HepG2 (cell line): ENCODE data around the gene RAB3A. TPM values are rescaled to one million over a fixed set of nuclear protein-coding genes. Genes with fewer than 3 reads are reported as not detected.
A peak's percentile ranks its signal among the peaks of the same experiment; 100 is the strongest.

Experiments
- ATAC-seq: fragments of 200-7000 bp; cut with Tn5 transposase; 3 replicates; pipeline ENCODE4 v1.9.1; 2020; ENCODE audit warnings: mild to moderate bottlenecking, moderate library complexity
- BruUV-seq: library from RNA; stranded (reverse); fragments of 400-500 nt; replicated peaks from 2 replicates; lab custom pipeline; 2021; lab: Mats Ljungman, UMichigan
- CTCF ChIA-PET: fragments of 300-600 bp; formaldehyde crosslinking; extraction: SDS; loops from one replicate; lab custom pipeline; 2021; ENCODE audit warnings: low total read pairs, inconsistent platforms, low intra/inter-chr PET ratio; lab: Yijun Ruan, JAX
- POLR2A ChIA-PET: fragments of 350-600 bp; sonication (Branson Sonifier 250); formaldehyde crosslinking; loops from one replicate; lab custom pipeline; 2020; ENCODE audit warnings: antibody characterized with exemption, inconsistent platforms; lab: Yijun Ruan, JAX
- DNase-seq: peaks from one replicate; pipeline ENCODE4 v3.0.0-alpha.2; 2015; ENCODE audit warnings: low spot score
- FAIRE-seq: peaks from 3 replicates; lab custom pipeline; 2011; peaks lifted over from hg19 to GRCh38; lab: Jason Lieb, UNC
- H2AFZ ChIP-seq: one replicate; pipeline ENCODE4 v1.6.1; 2011; ENCODE audit warnings: low read length, inconsistent platforms
- H3K27ac ChIP-seq: fragments of 300-600 bp; 3 replicates; pipeline ENCODE4 v1.8.0; 2011; ENCODE audit warnings: mixed run types, mild to moderate bottlenecking, mixed read lengths, low read length, inconsistent platforms; ENCODE audit not compliant: insufficient read depth; ENCODE audit errors: extremely low read length
- H3K27me3 ChIP-seq, 2 experiments: fragments of 200-600 bp in 1 of 2; 2 replicates in 1 of 2; 3 replicates in 1 of 2; pipeline versions ENCODE4 v1.6.0 to v1.8.0; 2011; ENCODE audit warnings: low read length in 2 of 2, mild to moderate bottlenecking in 2 of 2, moderate library complexity in 2 of 2, inconsistent platforms in 1 of 2; ENCODE audit not compliant: insufficient read depth in 2 of 2, control insufficient read depth in 1 of 2
- H3K36me3 ChIP-seq, 2 experiments: fragments of 200-600 bp in 1 of 2; replicated peaks in 1 of 2; 2 replicates in 1 of 2; 3 replicates in 1 of 2; pipeline versions ENCODE4 v1.5.1 to v1.8.0; 2011; ENCODE audit warnings: low read length in 2 of 2, inconsistent platforms in 1 of 2; ENCODE audit not compliant: insufficient read depth in 2 of 2, control insufficient read depth in 1 of 2
- H3K4me1 ChIP-seq: 2 replicates; pipeline ENCODE4 v1.5.1; 2012; ENCODE audit warnings: low read length, inconsistent platforms; ENCODE audit not compliant: insufficient read depth
- H3K4me2 ChIP-seq: 2 replicates; pipeline ENCODE4 v1.6.0; 2011; ENCODE audit warnings: low read depth, low read length, inconsistent platforms
- H3K4me3 ChIP-seq, 3 experiments: fragments of 200-600 bp in 1 of 3; sonication (generic), shearing (Covaris generic) in 1 of 3; replicated peaks in 1 of 3; 2 replicates each; pipeline ENCODE4 v1.5.1; 2011 to 2016; ENCODE audit warnings: low read length in 3 of 3, inconsistent platforms in 2 of 3, low read depth in 2 of 3, mild to moderate bottlenecking in 2 of 3, control low read depth in 1 of 3, mixed read lengths in 1 of 3; ENCODE audit not compliant: insufficient read depth in 1 of 3
- H3K79me2 ChIP-seq: one replicate; pipeline ENCODE4 v1.6.1; 2011; ENCODE audit warnings: low read length, inconsistent platforms; ENCODE audit not compliant: insufficient read depth
- H3K9ac ChIP-seq: 2 replicates; pipeline ENCODE4 v1.6.0; 2011; ENCODE audit warnings: mild to moderate bottlenecking, low read depth, low read length, inconsistent platforms; ENCODE audit not compliant: insufficient read depth
- H3K9me3 ChIP-seq: 2 replicates; pipeline ENCODE4 v1.5.1; 2012; ENCODE audit warnings: mild to moderate bottlenecking, low read length
- H4K20me1 ChIP-seq: 2 replicates; pipeline ENCODE4 v1.6.0; 2011; ENCODE audit warnings: inconsistent platforms, mild to moderate bottlenecking, low read length, moderate library complexity; ENCODE audit not compliant: insufficient read depth
- AGO2 ChIP-seq: fragments of 200-400 bp; formaldehyde crosslinking; optimal IDR thresholded peaks from 2 replicates; pipeline ENCODE3; 2017; ENCODE audit warnings: mild to moderate bottlenecking, low read depth, low read length, moderate library complexity
- ATAD3A ChIP-seq: sonication (generic); formaldehyde crosslinking; IDR thresholded peaks from 2 replicates; pipeline ENCODE4 v1.4.0; 2020; ENCODE audit warnings: missing genetic modification reagents
- MZF1 ChIP-seq: sonication (generic); formaldehyde crosslinking; IDR thresholded peaks from 2 replicates; pipeline ENCODE4 v1.8.1; 2023; ENCODE audit warnings: mild to moderate bottlenecking, missing genetic modification reagents, borderline replicate concordance
- PCBP1 ChIP-seq: fragments of 200-400 bp; formaldehyde crosslinking; IDR thresholded peaks from 2 replicates; pipeline ENCODE4 v1.6.1; 2017; ENCODE audit warnings: mild to moderate bottlenecking, low read depth, low read length, borderline replicate concordance
- POLR2A ChIP-seq, 2 experiments: IDR thresholded peaks; 2 replicates each; pipeline ENCODE4 v1.6.1; 2011; ENCODE audit warnings: low read depth in 2 of 2, low read length in 2 of 2, mild to moderate bottlenecking in 1 of 2, moderate library complexity in 1 of 2; ENCODE audit not compliant: insufficient read depth in 1 of 2
- RBFOX2 ChIP-seq: fragments of 200-400 bp; formaldehyde crosslinking; IDR thresholded peaks from 2 replicates; pipeline ENCODE4 v1.6.1; 2017; ENCODE audit warnings: low read depth, mild to moderate bottlenecking, low read length
- ZMYM3 ChIP-seq: sonication (generic); formaldehyde crosslinking; IDR thresholded peaks from 2 replicates; pipeline ENCODE4 v1.5.1; 2020; ENCODE audit warnings: mild to moderate bottlenecking, missing genetic modification reagents
- ZNF274 ChIP-seq: sonication (generic); formaldehyde crosslinking; IDR thresholded peaks from 2 replicates; pipeline ENCODE4 v1.5.1; 2020; ENCODE audit warnings: mild to moderate bottlenecking, missing genetic modification reagents
- ZNF883 ChIP-seq: sonication (generic); formaldehyde crosslinking; IDR thresholded peaks from 2 replicates; pipeline ENCODE4 v1.5.1; 2020; ENCODE audit warnings: mild to moderate bottlenecking, missing genetic modification reagents; ENCODE audit errors: not compliant biosample characterization
- WGBS: methylation state at CpG from one replicate; pipeline ENCODE4 v1.1.6; 2017; ENCODE audit warnings: low lambda C conversion rate; 5-methylcytosine and 5-hydroxymethylcytosine counted together
- in situ Hi-C: cut with HindIII; loops from 2 replicates; pipeline ENCODE4 v1.10.0; 2017; ENCODE audit warnings: low pct_unique_long_range_greater_than_20kb; ENCODE audit not compliant: extremely low pct_ligation_motif_present
- intact Hi-C: fragments of 100-400 bp; cut with micrococcal nuclease; formaldehyde crosslinking; loops from one replicate; pipeline ENCODE4 v1.10.0; 2022; ENCODE audit not compliant: unreplicated experiment
- polyA plus RNA-seq, 8 experiments: library from polyadenylated mRNA; depleted of rRNA in 3 of 8; stranded (reverse) in 7 of 8; unstranded in 1 of 8; fragments of >200 nt; fragmentation: Illumina TruSeq in 4 of 8; extraction: Trizol in 4 of 8; gene quantifications; 2 replicates each; pipeline versions ENCODE4 v1.2.1 to v1.2.3, GENCODE V29; 2011 to 2016; ENCODE audit warnings: low read depth in 4 of 8, missing spikeins in 1 of 8, mixed read lengths in 1 of 8; ENCODE audit not compliant: insufficient read depth in 1 of 8
- total RNA-seq, 5 experiments: library from RNA; depleted of rRNA; stranded (reverse); fragments of >200 nt; fragmentation: Illumina TruSeq; extraction: Trizol; gene quantifications; 2 replicates each; pipeline ENCODE4 v1.2.3, GENCODE V29; 2016; ENCODE audit warnings: low read depth in 1 of 5

Gene RAB3A
- total and polyA plus RNA-seq, 2 of the 13 experiments (the other 11 are each of a cell fraction or from before 2014, with no cell fraction given), result 0.58 to 0.98 TPM

DNA sequence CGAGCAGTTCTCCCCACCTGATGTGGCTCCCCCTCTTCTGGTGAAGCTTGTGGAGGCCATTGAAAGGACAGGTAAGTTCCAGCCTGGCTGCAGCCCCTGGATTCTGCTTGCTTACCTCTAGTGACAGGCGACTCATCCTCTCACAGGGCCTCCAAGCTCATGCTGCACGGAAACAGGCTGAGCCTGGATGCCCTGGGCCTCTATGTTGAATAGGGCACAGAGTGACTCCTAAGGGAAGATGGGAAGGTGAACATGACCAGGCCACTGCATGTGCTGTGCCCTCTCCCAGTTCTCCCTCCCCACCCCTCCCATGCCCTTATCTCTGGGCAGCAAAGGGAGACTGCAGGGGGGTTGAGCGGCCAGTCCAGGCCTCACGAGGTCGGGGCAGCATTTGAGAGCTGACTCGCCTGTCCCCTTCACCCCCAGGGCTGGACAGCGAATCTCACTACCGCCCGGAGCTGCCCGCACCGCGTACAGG is 43.3 kb downstream of the RAB3A start:
- Histone ChIP-seq H3K4me1 (peaks cover 33% of the 10 kb centered on the region), H3K4me2 (0 out of 2 replicates have a peak overlapping the region, but pooled peaks have one; percentile 18), H3K27me3 (no peaks in the 10 kb centered on the region), H2AFZ (no peak overlapping the region), H3K79me2 (peaks cover 5% of the 10 kb centered on the region), H3K27ac (no peak overlapping the region), H3K9me3 (no peaks in the 10 kb centered on the region), H3K9ac (peak overlapping the region; percentile 49; the same call in 1 of the 2 replicates), H4K20me1 (0 out of 2 replicates have a peak, but pooled peaks cover 9% of the 10 kb centered on the region), H3K36me3 (peaks cover 22 to 35% of the 10 kb centered on the region in 2 experiments), H3K4me3 (no peak overlapping the region)
- no TSS peak for BruUV-seq
- POLR2A ChIA-PET, result interaction anchor here (0.6 to 1.6 kb wide), 3 partner anchors 9 to 96 kb away, joined by 3 to 6 read pairs (median 3); partner anchors contain the start of gene PIK3R2
- 89% methylated on average over 7 of the region's 13 CpGs for WGBS
- no peak for FAIRE-seq
- in situ Hi-C loops, result no loop called here
- DNase-seq, result no peak
- TF ChIP-seq AGO2, result peak; percentile 79
- peak; percentile 20 for TF ChIP-seq ZNF883 (CRISPR knock-in tag)
- TF ChIP-seq ZNF274, result 0 out of 2 replicates have a peak, but pooled peaks have one; percentile 58
- TF ChIP-seq ATAD3A (CRISPR knock-in tag), result no peak
- 0 out of 4 replicates have a peak, but pooled peaks of 1 of the 2 experiments have one; percentile 21 for TF ChIP-seq POLR2A (IDR thresholded peaks at IDR 0.05; ENCODE audit: insufficient read depth in 1 of 2, low read depth in 2 of 2, low read length in 2 of 2)
- 0 out of 2 replicates have a peak, but pooled peaks have one; percentile 14 for TF ChIP-seq RBFOX2
- TF ChIP-seq PCBP1, result 0 out of 2 replicates have a peak, but pooled peaks have one; percentile 44
- TF ChIP-seq ZMYM3 (CRISPR knock-in tag), result peak; percentile 64; the same call in 1 of the 2 replicates
- no peak for TF ChIP-seq MZF1 (CRISPR knock-in tag)
- CTCF ChIA-PET, result interaction anchor here (0.7 to 1.5 kb wide), 3 partner anchors 8 to 91 kb away, joined by 3 to 12 read pairs (median 5); partner anchors contain the start of gene PIK3R2
- peak; percentile 11 for ATAC-seq
- intact Hi-C loops, result no loop called here
